ENCODE results near the gene PDYN.
"Not testable (repeated sequence)": the region's sequence is repeated elsewhere in the genome, so short reads cannot be mapped to it uniquely, and the experiment has no call there.

The PDYN gene

DNA sequence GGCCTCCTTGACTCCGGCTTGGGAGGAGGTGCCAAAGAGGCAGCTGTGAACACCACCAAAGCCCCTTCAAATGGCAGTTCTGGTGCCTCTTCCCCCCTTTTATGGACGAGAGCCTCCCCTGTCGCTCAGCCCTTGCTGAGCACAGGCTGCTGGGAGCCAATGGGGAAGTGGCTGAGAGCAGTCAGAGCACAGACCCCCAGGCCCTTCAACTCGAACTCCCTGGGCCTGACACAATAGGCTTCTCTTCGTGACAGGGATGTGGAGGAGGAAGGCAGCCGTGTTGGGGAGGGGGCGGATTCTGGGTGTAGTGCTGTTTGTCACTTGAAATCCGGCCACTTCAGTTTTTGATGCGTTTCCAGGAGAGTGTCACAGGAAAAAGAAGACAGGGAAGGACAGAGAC is at the start of gene PDYN:
TSS of gene PDYN (minus strand) at position 73 of the 400 bp plus-strand sequence. CDS start 10,974 bp downstream, outside the sequence.
- Mint-ChIP-seq H3K4me1 (peaks cover 48% of the 10 kb centered on the region), H3K9me3 (no peaks in the 10 kb centered on the region), H3K4me3 (no peak within 1 kb of the TSS), H3K27ac (no peak within 1 kb of the TSS), H3K27me3 (ENCODE audit: low read depth, poor library complexity) (peaks cover 28% of the 10 kb centered on the region), H3K36me3 (ENCODE audit: low read depth) (no peaks in the 10 kb centered on the region)
- peak; percentile 24 for DNase-seq
- TF ChIP-seq, protein P1, sequence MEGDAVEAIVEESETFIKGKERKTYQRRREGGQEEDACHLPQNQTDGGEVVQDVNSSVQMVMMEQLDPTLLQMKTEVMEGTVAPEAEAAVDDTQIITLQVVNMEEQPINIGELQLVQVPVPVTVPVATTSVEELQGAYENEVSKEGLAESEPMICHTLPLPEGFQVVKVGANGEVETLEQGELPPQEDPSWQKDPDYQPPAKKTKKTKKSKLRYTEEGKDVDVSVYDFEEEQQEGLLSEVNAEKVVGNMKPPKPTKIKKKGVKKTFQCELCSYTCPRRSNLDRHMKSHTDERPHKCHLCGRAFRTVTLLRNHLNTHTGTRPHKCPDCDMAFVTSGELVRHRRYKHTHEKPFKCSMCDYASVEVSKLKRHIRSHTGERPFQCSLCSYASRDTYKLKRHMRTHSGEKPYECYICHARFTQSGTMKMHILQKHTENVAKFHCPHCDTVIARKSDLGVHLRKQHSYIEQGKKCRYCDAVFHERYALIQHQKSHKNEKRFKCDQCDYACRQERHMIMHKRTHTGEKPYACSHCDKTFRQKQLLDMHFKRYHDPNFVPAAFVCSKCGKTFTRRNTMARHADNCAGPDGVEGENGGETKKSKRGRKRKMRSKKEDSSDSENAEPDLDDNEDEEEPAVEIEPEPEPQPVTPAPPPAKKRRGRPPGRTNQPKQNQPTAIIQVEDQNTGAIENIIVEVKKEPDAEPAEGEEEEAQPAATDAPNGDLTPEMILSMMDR (IDR thresholded peaks at IDR 0.05): no peak

DNA sequence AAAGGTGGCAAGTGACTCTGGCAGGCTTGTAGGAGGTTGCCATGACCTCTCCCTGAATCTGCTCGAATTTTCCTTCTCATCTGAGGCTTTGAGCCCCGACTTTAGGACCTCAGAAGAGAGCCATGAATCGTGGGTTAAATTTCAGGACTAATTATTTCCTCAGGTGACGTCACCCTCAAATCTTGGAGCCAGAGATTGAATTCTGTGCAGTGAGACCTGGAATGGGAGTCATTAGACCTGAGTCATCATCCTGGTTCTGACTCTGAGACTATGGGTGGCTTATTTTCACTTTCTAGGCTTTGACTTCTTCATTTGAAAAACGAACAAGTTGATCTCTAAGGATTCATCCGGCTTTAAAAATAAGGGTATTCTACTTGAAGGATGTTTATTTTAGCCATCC is 48.5 kb upstream of the PDYN start:
- TF ChIP-seq, protein P1 (IDR thresholded peaks at IDR 0.05): no peak
- peaks cover 22% of the 10 kb centered on the region for H3K27me3 Mint-ChIP-seq (ENCODE audit: low read depth, poor library complexity)
- no peaks in the 10 kb centered on the region for H3K9me3 Mint-ChIP-seq
- no peak for DNase-seq
- H3K27ac Mint-ChIP-seq: no peak overlapping the region
- H3K36me3 Mint-ChIP-seq (ENCODE audit: low read depth): no peaks in the 10 kb centered on the region
- no peak overlapping the region for H3K4me3 Mint-ChIP-seq
- H3K4me1 Mint-ChIP-seq: peaks cover 5% of the 10 kb centered on the region

DNA sequence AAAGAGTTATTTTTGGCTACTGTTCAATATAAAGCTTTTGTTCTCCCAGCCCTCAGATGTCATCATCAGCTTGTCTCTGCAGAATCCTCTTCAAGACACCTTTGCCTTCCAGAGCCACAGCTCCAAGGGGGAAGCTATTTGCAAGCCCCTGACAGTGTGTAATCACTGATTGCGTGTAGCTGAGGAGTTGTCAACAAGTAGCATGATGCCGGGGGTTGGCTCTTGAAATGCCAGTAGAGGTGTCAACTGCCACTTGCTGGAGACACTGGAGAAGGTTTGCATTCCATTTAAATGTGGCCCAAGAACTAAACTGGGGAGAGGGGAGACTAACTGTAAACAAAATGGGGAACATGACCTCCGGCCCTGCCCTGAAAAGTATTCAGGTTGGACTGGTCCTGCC is 44.3 kb upstream of the PDYN start:
- no peak overlapping the region for H3K27ac Mint-ChIP-seq
- H3K4me1 Mint-ChIP-seq: peaks cover 5% of the 10 kb centered on the region
- TF ChIP-seq, protein P1 (IDR thresholded peaks at IDR 0.05): no peak
- no peak for DNase-seq
- peaks cover 37% of the 10 kb centered on the region for H3K27me3 Mint-ChIP-seq (ENCODE audit: low read depth, poor library complexity)
- H3K36me3 Mint-ChIP-seq (ENCODE audit: low read depth): no peaks in the 10 kb centered on the region
- no peak overlapping the region for H3K4me3 Mint-ChIP-seq
- no peaks in the 10 kb centered on the region for H3K9me3 Mint-ChIP-seq

DNA sequence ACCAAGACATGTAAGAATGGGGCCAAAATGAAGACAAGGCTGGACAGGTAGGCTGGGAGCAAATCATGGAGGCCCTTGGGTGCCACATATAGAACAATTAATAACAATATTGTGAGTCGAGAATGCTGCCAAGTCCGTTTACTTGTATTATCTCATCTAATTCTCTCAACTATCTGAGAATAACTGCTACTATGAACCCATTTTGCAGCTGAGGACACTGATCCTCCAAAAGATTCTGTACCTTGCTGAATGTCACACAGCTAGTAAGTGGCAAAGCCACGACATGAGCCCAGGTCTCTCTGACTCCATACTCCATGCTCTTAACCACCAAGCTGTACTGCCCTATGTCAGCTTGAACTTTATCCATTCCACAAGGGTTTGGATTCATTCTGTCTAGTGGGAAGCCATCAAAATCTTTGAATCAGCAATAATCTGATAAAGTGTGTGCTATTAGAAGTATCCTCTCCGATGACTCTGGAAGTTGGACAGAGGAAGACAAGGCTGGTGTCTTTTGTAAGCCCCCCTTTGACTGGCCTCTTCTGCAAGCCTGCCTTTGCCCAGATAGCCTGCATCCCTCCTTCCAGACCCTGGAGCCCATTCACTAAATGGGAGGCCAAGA is 43.5 kb upstream of the PDYN start:
- H3K27ac Mint-ChIP-seq: no peak overlapping the region
- H3K4me1 Mint-ChIP-seq: peaks cover 5% of the 10 kb centered on the region
- H3K4me3 Mint-ChIP-seq: no peak overlapping the region
- peaks cover 37% of the 10 kb centered on the region for H3K27me3 Mint-ChIP-seq (ENCODE audit: low read depth, poor library complexity)
- no peak for DNase-seq
- TF ChIP-seq, protein P1 (IDR thresholded peaks at IDR 0.05): no peak
- H3K36me3 Mint-ChIP-seq (ENCODE audit: low read depth): no peaks in the 10 kb centered on the region
- no peaks in the 10 kb centered on the region for H3K9me3 Mint-ChIP-seq

DNA sequence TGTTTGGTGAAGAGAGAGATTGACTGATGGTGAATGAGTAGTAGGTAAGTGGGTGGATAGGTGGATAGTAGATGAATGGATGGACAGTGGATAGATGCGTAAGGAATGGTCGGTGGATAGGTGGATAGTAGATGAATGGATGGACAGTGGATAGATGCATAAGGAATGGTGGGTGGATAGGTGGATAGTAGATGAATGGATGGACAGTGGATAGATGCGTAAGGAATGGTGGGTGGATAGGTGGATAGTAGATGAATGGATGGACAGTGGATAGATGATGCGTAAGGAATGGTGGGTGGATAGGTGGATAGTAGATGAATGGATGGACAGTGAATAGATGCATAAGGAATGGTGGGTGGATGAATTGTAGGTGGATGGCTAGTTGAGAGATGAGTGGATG is 42.5 kb upstream of the PDYN start:
- not testable (repeated sequence) for H3K9me3 Mint-ChIP-seq; DNase-seq; H3K36me3 Mint-ChIP-seq (ENCODE audit: low read depth); H3K27ac Mint-ChIP-seq; H3K4me1 Mint-ChIP-seq; H3K4me3 Mint-ChIP-seq
- H3K27me3 Mint-ChIP-seq (ENCODE audit: low read depth, poor library complexity): peaks cover 39% of the 10 kb centered on the region

DNA sequence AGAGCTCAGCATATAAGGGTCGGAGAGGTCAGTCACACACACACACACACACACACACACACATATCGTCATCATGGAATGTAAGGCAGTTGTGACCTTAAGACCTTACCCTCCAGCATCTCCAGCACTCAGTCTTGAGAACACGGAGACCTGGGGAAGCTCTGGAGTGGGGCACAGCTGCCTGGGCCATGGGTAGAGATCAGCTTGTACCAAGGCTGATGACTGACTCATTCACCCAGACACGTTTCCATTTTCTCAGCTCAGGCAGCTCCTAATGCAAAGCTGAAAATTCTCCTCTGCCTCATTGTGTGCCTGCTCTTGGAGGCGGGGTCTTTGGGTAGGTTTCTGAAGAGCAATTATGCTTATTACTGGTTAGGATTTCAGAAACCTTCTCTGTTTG is 38.3 kb upstream of the PDYN start:
- Mint-ChIP-seq H3K27me3 (ENCODE audit: low read depth, poor library complexity) (peaks cover 43% of the 10 kb centered on the region), H3K4me3 (no peak overlapping the region), H3K27ac (no peak overlapping the region), H3K9me3 (no peaks in the 10 kb centered on the region), H3K36me3 (ENCODE audit: low read depth) (no peaks in the 10 kb centered on the region), H3K4me1 (no peaks in the 10 kb centered on the region)
- TF ChIP-seq, protein P1 (IDR thresholded peaks at IDR 0.05): no peak
- peak; percentile 11 for DNase-seq
